GM19099 (cell line): Measurements from ENCODE around the gene FHIT.

Experiments used
- POLR2A ChIP-seq: IDR thresholded peaks from 3 replicates; pipeline ENCODE4 v1.6.1; 2011; ENCODE audit warnings: low read depth; ENCODE audit not compliant: insufficient read length; ENCODE audit errors: extremely low read depth

The FHIT gene

DNA sequence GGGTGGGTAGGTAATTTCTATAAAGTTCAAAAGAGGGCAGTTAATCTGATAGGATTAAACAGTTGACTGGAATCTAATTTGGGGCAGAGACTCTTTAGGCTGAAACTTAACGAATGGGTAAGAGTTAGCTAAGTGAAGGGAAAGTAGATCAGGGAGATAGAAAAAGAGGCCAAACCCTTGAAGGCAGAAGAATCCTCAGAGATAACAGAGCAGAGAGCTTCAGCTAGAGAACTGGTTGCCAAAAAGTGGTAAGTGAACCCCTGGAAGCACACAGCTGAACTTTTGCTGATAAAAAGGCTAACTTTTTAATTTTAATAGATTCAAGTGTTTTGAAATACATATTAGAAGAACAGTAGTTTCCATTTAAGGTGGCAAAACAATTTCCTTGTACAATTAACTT is 99.2 kb downstream of the FHIT start:
- TF ChIP-seq POLR2A = no peak

DNA sequence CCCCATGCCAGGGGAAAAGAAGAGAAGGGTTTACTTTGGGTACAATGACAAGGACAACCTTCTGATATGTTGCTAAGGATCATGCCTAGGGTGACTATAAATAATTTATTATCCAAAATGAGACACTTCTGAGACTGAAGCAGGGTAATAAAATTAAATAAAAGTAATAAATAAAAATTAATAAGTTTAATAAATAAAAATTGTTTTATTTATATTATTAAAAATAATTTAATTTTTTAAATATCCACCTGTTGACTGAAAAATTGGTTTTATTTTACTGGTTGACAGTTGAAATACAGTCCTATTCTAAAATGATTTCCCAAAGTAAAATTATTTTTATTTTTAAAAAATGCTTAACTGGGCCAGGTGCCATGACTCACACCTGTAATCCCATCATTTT is 102.0 kb downstream of the FHIT start:
- no peak for TF ChIP-seq POLR2A

DNA sequence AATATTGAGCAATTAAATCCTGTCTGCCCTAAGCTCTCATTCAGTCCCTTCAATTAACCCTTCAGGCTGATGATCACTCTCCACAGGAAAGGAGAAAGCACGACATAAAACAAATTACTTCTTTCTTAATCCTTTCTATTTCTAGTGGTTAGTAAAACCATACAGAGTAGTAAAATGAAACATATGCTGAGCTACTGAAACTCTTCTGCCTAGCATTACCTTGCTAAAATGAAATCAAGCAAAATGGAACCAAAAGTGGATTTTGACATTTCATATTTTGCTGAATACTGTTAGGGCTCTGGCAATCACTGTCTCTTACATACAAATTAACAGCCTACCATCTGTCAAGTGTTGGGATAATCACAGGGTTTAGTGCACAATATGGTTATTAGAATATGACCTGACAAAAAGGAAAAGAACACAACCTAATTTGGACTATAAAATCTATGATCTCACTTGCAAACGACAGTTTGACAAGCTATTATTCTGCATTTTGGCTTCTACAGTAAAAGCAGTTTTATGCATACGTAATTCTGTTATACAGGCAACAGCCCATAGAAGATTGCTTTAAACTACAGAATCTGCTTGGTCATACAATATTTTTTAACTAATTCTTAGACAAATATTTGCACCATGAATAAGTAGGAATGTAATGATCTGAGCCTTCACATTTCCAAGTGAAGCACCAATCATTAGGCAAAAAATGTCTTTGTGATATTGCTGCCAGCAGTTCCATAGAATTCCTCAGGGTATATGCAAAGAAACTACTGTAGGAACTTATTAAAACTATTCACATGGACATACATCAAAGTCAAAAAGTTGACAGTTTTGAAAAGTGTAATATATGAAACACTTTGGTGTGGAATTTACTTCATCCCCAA is 105.0 kb downstream of the FHIT start:
- no peak for TF ChIP-seq POLR2A

DNA sequence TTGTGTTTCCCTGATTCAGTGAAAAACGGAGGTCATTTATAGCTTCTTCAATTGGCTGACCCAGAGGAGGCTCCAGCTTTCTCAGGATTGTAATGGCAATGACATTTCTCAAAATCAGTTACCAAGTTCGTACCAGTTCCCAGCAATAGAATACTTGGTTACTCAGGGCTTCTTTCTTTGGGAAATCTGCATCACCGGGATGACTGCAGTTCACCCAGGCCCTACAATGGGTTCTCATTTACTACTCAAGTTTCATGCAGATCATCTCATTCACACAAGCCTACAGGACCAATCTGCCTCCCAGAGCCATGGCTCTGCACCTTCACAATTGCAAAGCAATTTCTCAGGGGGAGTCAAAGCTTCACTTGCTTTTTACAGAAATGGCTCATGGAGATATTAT is 109.6 kb downstream of the FHIT start:
- TF ChIP-seq POLR2A = no peak

DNA sequence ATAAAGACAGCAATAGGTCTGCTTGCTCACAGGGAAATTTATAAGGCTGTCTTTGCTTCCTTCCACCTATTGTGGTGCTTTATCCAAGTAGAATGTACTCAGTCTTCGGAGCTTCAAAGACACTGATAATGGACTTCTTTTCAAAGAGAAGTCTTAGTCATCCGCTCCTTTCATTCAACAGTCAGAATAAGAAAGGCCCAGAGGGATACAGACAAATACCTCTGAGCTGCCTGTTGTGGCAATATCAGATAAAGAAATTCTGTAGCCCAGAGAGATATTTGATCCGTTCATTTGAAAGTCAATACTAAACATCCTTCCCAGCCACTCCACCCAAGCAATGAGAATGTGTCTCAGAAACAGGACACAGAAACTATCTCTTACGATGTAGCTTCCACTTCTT is 110.0 kb downstream of the FHIT start:
- no peak for TF ChIP-seq POLR2A

DNA sequence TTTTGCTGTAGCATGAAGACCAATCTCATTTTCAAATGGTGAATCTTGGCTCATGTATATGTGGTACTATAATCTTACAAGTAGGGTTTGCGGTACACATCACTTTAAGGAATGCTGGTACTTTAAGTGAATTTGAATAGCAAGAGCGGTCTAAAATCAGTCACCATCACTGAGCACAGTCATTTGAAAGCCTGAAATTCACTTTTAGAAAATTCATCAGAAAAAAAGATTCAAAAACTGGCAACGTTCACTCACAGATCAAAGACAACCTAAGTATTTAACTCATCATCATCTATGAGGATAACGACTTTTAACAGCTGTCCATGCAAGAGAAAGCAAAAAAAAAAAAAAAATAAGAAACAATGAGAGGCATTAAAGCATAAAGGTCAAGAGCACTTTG is 111.6 kb downstream of the FHIT start:
- no peak for TF ChIP-seq POLR2A

DNA sequence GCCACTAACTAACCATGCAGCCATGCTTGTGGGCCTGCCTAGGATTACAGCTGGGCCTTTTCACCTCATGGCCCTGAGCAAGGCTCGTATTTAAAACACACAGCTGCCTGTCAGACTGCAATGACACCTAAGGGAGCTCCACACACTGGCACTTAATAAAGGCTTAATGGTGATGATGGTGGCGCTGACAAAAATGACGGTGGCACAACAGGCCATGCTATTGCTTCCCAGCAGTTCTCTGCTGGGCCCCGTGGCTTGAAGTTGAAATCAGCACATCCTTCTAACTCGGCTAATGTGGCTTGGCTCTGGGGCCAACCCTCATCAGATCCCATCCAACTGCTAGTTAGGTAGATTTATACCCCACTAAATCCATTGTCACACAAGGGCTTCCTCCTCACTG is 112.9 kb downstream of the FHIT start:
- TF ChIP-seq POLR2A = no peak

DNA sequence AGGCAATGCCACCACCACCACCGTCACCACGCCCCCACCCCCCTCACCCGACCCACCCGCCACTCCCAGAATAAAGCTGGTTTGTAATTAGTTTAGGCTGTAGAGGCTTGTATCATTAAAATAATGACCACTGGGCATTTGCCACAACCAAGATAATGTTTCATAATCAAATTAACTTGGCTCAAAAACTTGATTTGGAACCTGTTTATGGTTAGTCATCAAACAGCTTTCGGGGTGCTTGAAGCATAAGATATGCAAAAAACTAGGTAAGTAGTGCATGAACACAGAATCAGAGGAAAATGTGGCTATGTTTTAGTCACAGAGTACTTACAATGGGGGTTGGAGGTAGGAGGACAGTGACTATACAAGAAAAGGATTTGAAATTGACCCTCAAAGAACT is 115.1 kb downstream of the FHIT start:
- no peak for TF ChIP-seq POLR2A

DNA sequence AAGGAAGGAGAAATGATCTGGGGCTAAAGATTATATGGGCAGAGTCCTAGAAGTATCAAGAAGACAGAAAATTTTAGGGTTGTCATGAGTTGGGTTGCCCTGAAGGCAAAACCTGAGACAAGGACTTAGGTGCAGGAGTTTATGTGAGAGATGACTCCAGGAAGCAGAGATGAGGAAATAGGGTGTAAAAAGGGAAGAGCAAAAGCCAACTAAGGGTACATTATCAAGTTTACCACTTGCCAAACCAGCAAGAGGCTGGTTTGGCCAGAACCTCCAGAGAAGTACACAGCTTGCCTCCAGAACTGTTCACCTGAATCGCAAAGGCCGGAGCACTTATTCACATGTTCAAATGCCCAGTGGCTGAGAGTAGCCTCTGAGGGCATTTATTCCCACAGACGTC is 116.7 kb downstream of the FHIT start:
- TF ChIP-seq POLR2A = no peak

DNA sequence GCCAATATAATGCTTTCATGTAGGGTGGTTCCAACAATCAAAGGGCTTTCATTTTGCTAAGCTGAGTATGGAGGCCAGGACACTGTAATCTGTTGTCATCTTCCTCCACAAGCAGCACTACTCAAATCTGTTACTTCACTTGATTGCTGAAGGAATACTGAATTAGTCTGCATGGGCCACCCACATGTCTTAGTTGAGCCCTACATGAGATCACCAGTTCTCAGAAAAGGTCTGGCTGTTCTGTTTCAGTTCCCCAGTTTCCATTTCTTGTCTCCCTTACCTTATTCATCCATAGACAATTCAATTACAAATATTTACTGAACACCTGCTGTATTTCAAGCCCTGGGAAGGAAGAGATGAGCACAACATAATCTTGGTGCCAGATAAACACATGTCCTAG is 119.2 kb downstream of the FHIT start:
- TF ChIP-seq POLR2A = no peak

DNA sequence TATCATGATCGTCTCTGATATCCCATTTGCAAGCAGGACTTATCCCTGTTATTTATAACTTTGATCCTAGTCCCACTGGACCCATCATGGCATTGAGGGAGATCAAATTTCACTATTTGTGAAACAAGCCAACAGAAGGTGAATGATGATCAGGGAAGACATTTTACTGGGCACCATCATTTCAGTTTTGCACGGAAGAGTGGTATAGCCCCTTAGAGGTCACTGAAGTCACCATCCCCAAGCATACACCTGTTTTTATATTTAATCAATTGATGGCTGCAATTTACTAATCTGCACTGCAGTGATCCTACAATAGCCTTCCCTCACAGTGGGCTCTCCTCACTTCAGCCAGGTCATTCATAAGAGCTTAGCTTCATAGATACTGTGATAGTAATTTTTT is 132.4 kb downstream of the FHIT start:
- TF ChIP-seq POLR2A = no peak

DNA sequence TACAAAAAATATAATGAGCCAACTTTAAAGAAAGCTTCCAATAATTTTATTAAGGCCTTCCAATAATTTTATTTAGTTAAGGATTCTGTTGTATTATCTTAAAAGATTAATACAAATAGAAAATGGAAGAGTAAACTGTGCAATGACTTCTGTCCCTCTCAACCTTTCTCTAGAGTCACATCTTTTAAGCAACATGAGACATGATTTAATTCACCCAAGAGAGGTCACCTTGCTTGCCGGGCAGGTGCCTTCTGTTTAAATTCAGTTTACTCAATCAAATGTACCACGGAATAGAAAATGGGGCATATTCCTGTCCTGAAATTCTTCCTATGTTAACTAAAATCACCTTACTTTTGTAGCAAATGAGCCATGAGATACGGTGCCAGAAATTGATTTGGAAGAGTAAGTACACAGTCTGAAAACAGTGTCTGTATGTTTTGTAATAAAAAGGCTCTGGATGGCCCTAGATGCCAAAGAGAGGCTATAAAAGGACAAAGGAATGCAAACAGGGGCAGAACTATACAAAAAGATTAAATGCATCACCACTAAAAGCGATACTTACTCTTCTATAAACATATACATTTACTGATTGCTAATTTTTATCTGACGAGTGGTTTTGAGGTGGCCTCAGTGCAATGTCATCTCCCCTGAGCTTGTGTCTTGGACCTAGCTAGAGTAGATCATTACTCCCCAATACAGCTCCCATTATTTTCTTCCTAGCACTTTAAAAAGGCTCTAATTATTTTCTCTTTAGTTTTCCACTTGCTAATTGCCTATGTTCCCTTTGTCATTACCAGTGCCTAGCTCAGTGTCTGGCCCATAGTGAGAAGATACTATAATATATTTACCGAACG is 134.0 kb downstream of the FHIT start:
- TF ChIP-seq POLR2A = no peak

DNA sequence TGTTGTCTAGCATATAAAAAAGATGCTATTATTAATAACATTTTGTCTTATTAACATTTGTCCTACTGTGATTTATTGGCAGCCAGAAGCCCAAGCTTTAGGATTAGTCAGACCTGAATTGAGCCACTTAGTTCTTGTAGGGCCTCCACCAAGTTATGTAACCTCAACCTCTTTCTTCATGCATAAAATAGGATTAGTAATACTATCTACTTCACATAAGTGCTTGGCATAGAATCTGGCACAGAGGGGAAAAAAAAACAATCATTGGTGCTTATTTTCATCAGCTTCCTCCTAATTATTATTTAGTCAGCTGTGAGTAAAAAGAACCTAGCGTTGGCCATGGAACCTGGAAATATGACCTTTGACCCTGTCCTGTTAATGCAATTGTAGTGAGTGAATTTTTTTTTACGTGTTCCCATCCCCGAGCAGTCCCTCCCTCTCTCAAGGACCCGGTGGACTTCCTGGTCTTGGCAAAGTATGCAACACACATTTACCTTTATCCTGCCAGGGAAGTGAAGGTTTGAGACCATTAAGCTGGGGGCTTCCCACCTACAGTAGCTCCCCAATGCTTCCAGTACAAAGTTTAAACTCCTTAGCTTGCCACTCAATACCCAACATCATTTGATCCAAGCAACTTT is 136.8 kb downstream of the FHIT start:
- no peak for TF ChIP-seq POLR2A

DNA sequence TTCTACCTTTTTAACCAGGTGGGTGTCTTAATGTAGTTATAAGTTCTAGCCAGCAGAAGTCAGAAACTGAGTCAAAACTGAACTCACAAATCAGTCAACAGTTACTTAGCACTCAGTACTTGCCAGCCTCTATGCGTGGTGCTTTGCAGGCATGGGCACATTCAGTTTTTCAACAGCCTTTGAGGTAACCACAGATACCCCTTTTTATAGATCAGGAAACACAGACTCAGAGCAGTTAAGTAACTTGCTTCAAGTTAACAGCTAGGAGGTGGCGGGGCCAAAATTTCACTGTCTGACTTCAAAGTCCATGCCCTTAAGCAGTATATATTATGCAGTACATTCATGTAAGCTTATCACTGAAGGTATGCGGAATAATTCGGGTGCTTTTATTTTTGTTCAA is 139.4 kb downstream of the FHIT start:
- TF ChIP-seq POLR2A = no peak

DNA sequence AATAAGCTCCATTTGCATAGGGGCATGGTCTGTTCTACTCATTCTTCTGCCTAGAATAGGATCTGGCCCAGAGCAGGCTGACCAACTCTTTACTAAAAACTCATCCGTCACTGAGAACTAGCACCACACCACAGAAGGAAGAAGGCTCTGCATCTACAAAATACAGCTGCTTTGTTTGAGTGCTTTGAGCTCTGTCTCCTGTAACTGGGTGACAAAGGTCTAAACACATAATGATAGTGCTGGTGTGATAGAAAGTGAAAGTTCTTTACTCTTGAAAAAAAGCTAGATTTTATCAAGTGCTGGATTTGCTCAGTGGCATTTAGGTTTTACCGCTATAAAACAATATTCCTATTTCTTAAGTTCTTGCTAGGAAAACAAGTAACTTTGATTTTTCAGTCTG is 140.7 kb downstream of the FHIT start:
- no peak for TF ChIP-seq POLR2A
